NCI-H1694 (cell line): ENCODE data around the gene CPPED1.

Experiments
- DNase-seq: peaks from one replicate; lab custom pipeline; 2025; lab: John Stamatoyannopoulos, UW

Gene CPPED1

DNA sequence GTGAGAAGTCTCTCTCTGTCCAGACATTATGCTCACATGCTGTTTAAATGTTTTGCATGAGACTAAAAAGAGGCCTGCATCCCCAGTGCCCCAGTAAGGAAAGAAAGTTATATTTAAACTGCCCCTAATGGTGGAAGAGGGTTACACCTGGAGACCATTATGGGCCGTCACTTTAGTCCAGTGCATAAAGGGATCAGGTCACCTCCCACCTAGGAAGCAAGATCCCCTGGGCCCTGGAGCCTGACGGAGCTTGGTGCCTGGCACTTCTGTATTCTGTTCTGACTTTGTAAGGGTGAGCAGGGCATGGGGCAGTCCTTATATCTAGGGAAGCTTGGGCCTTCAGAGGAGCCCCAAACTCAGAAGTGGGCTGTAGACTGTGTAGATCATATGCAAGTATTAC lies 67.9 kb downstream of the CPPED1 start:
- DNase-seq, result no peak

DNA sequence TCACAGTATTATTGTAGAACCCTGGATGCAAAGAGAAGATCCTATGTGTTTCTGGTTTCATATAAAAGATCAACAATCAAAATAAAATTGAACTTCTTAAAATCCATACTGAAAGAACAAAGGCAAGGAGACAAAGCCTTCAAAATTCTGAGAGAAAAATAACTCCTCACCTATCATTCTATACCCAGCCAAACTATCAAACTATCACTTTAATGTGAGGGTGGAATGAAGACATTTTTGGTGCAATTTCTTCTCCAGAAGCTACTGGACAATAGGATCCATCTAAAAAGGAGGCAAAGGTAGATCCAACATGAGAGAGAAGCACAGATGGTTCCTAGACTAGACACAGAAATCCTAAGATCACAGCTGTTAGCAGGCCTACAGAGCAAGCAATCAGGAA lies 71.1 kb downstream of the CPPED1 start:
- no peak for DNase-seq

DNA sequence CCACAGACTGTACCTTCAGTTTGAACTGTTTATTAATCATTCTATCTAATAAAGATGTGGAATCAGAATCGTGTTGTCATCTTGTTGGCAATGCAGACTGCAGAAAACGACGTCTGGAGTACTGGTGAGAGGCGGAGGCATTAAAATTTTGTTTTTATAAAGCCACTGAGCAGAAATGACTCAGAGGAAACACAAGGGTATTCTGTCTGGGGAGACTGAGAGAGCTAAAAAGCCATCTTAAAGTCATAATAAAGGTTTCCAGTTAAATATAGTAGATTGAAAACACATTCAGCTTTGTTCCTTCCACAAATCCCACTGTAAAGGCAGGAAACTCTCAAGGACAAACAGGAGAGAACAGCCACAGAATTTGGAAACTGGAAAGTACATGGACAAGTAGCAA lies 74.2 kb downstream of the CPPED1 start:
- DNase-seq, result no peak

DNA sequence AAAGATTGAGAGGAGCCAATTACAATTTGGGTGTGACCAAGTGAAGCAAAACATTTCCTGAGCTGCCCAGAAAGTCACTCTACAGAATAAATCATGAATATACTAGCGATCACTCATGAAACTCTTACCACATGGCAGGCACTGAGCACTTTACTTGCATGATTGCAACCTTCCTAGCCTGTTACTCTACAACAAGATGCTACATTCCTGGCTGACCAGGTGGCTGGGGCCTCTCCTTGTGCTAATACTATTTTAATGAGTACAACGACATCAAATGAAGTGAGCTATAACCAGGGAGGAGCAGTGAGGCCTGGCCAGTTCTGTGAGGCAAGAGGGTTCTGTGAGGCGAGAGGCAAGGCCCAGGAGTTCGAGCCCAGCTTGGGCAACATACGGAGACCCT lies 75.2 kb downstream of the CPPED1 start:
- no peak for DNase-seq

DNA sequence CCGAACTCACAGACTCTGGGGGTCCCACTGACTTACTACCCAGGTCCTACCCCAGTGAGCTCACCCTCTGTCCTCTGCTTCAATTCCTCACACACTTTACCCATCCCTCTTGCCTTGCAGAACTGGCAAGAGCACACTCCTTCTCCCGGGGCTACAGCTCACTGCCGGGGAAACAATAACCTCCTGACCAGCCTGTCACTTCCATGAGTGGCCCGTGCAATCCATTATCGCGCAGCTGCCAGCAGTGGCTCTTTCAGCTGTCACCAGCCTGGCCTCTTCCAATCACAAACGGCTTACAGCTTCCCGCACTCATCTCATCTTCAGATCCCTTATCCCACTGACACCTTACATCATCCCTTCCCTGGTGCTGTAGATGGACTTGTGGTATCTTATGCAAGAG lies 79.5 kb downstream of the CPPED1 start:
- no peak for DNase-seq

DNA sequence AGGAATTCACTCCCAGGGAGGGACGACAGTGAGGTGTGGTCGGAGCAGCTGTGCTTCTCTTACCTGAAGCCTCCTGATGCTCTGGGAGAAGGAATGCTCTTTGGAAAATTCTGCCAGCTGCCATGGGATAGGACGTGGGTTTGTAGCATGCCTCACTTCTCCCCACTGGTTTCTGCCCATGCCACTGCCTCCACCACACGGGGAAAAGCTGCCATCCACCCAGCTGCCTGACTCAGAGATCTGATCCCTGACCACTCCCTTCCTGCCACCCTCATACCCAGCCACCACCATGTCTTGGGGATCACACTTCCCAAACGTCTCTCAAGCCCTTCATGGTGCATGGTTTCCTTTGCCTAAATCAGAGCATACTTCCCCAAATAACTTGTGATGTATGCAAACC lies 80.0 kb downstream of the CPPED1 start:
- no peak for DNase-seq

DNA sequence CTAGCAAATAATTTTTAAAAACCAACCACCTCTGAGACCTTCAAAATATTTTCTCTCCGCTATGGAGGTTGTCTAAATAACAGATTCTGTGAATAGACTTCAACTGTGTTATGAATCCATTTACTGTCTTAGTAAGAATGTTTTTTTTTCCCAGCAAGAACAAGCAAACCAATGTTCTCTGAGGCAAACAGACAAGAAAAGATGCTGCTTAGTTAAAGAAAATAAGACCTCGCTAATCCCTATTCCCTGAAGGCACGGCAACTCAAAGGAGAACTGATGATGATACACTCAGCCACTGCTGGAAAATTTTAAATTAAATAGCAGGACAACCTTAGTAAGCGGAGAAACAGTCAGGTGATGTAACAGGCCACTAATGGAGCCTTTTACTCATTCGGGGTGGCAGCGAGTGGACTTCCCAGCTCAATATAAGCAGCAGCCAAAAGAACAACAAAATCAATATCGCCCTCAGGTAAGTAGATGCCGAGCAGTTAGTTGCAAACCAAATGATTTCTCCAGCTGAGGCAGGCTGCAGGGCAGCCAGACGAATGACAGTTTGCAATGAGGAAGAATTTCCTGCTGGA lies 81.8 kb downstream of the CPPED1 start:
- no peak for DNase-seq

DNA sequence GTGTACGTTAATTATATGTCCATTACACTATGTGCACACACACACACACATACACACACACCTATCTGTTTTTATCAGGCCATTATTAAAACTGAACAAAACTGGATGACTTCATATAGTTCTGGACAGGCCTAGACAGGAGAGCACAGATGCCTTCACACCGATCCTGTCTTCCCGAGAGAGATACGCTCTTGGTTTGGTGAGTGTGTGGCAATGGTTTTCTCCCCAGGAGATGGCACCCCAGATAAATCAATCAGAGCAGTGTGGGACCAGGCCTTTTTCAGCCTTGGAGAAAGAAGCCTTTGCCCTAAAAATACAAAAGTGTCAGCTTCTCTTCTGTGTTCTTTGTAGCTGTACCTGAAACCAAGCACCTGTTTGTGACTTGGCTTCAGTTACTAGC lies 83.7 kb downstream of the CPPED1 start:
- no peak for DNase-seq

DNA sequence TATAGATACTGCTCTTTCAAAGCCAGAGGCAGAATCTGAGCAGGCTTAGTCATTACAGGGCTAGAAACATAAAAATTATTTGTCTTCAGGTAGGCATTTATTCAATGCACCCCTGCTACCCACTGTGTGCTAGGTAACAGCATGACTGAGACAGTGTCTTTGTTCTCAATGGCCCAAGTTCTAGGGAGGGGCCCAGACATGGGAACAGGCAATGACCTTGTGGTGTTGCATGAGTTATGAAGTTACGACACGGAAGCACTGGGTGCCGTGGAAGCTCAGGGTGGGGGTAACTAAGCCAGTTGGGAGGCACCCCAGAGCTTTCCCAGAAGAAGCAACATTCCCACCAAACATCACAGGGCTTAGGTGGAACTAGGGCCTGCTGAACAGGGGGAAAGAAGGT lies 87.0 kb downstream of the CPPED1 start:
- DNase-seq, result no peak

DNA sequence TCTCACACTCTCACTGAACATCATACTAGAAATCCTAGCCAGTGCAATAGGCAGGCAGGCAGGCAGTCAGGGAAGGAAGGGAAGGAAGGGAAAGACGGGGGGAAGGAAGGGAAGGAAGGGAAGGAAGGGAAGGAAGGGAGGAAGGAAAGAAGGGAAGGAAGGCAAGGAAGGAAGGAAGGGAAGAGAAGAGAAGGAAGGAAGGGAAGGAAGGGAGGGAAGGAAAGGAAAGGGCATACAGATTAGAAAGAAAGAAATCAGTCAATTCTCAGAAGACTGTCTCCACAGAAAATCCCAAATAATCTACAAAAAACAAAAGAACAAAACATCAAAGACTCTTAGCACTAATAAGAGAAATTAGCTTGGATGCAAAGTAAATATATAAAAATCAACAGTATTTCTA lies 93.9 kb downstream of the CPPED1 start:
- DNase-seq, result no peak

DNA sequence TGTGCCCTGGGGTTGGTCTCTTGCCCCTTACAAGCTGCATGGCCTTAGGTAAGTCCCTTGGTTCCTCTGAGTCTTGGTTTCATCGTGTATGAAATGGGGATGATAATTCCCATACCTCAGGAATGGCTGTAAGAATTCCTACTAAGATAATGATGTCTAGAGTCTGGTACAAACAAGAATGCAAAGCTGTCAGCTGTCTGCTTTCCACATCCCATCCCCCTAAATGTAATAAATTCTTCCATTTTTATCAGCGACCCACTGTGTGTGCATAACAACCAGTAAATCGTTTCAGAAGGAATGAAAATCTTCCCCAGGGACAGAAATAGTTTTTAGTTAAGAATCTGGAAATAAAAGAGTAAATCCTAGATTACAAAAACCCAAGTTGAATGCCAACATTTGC lies 95.4 kb downstream of the CPPED1 start:
- DNase-seq, result no peak

DNA sequence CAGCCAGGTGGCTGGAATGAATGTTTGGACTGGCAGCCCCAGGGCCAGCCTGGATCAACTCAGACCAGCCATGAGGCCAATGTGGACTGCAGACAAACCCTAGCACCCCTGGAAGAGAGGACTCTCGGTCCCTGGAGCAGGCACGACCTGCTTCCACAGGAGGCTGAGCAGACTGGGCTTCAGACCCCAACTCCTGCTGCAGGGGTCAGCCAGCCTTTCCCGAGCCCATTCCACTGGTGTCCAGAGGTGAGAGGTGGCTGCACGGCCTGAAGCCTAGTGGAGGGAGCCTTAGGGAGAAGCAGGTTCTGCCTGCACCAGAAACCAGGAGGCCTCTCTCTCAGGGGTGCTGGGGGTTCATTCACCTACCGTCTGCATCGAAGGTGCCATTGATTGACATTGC lies 97.1 kb downstream of the CPPED1 start:
- no peak for DNase-seq

DNA sequence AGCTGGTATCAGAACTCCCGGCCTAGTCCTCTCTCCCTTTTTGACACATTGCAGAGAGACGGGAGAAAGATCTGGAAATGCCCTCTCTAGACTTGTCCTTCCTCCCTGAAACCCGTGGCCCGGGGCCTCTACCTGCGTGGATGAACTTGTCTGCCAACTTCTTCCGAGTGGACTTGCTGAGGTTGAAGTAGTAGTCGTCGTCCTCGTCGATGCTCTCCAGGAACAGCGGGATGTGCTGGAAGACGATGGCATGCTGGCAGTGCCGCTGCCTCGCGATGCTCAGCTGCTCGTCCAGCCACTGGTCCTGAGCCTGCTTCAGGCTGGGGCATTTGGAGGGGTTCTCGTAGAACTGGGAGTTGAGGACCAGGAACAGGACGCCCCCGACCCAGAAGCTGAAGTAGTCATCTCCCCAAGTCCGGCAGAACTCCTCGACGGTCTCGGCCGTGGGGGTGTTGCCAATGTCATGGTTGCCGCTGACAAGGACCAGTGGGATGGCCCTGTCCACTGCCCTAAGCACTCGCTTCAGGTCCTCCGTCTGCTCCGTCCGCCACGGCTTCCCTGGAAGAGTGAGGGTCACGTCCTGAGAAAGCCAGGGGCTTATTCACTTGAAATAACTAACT lies 99.1 kb downstream of the CPPED1 start:
- DNase-seq, result no peak

DNA sequence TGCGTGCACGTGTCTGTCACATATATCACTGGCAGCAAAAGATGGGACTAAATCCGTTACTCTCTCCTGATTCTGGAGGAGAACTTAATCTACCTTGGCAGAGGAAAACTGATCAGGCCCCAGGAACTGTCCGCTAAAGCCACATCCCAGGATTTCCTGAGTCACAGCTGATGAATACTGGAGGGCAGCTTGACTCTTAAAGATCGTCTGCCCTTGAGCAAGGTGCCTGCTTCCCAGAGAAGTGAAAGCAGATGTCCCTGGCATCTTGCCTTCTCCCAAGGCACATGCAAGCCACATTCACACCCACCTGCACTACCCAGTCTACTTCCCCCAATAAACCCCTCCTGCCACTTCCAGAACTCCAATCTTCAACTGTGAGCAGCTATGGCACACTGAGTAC lies 99.8 kb downstream of the CPPED1 start:
- DNase-seq, result no peak

DNA sequence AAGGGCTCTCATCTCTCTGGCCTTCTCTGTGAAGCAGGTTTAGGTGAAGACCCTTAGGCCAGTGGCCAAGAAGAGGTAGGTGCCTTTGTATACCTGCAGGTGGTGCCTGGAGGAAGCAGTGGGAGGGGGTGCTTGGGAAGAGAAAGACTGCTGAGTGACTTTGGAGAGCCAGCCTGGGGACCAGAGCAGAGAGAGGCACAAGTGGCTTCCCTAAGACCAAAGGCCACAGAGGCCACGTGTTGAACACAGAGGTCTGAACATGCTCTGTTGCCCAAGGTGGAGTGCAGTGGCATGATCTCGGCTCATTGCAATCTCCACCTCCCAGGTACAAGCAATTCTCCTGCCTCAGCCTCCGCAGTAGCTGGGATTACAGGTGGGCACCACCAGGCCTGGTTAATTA lies 103.5 kb downstream of the CPPED1 start:
- no peak for DNase-seq

DNA sequence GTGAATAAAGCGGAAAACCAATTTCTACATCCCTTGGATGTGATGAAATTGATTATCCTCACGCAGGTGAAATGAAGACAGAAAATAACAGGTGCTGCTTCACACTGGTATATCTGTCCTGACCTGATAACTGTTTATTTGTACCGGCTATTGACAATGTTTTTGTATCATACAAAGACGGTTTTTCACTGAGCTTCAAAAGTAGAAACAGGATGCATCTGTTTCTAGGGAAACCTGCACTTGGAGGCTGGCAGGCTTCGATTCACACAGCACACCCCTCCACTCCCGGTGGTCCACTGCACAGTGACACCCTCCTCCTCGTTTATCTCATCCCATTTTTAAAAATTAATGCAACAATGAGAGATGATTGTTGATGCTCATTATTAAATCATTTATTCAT lies 104.5 kb downstream of the CPPED1 start:
- no peak for DNase-seq

DNA sequence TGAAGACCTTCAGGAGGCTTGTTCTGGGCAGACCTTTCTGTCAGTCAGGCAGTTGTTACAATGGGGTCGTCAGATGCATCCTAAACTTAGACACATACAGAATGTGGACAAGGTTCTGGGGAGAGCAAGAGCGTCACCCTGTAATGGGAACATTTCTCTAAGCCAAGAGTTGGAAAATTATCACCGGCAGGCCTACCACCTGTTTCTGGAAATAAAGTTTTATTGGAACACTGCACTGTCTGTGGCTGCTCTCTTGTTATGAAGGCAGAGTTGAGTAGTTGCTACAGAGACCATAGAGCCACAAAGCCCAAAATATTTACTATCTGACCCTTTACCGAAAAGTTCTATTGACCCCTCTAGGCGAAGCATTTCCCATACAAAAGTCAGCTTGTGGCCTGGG lies 106.2 kb downstream of the CPPED1 start:
- no peak for DNase-seq

DNA sequence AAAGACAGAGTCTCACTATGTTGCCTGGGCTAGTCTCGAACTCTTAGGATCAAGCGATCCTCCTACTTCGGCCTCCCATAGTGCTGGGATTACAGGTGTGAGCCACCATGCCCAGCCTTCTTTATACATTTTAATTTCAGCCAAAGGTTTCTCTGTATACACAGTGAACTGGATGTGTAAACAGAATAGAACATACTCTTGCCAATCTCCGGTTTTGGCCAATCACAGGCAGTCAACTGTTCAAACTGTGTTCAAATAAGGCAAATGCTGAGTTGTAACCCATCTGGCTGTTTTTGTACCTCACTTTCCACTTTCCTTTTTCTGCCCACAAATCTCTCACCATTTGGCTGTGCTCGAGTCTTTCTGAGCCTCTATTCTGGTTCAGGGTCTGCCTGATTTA lies 108.2 kb downstream of the CPPED1 start:
- DNase-seq, result no peak

DNA sequence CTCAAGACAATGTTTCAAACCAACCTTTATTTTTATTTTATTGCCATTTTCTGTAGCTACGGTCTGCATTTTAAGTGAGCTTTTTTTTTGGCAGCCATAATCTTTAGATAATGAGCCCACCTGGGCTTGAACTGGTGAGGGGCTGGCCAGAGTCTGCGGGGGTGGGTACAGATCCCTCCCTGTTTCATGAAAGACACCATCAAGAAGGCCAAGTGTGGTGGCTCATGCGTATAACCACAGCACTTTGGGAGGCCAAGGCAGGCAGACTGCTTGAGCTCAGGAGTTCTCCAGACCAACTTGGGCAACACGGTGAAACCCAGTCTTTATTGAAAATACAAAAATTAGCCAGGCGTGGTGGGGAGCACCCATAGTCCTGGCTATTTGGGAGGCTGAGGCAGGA lies 113.7 kb downstream of the CPPED1 start:
- DNase-seq, result no peak

DNA sequence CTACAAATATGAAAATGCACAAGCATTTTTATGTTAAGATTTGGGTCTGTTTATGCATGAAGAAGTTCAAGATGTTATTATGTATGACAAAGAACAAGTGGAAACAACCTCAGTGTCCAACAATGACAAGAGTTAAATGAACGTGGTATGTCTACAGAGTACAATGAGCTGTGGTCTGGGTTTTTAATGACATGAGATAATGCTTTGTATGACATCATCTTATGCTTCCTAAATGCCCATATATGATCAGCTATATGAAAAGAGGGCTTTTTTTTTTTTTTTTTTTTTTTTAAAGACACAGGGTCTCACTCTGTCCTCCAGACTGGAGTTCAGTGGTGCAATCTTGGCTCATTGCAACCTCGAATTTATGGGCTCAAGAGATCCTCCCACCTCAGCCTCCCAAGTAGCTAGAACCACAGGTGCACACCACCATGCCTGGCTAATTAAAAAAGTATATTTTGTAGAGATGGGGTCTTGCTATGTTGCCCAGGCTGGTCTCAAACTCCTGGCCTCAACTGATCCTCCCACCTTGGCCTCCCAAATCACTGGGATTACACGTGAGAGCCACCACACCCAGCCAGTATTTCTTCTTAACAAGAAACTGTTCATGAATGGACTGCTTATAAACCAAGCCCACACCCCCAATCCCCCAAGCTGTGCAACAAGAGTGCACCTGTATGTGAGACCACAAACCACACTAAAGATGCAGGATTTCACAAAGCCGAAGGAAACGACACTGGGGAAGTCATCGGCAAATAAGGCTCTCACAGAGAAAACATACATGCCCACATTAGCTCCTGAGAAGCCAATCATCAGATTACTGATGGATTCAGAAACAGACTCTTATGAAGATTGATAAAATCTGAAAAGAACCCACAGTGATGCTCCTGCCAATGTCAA lies 114.5 kb downstream of the CPPED1 start:
- no peak for DNase-seq

DNA sequence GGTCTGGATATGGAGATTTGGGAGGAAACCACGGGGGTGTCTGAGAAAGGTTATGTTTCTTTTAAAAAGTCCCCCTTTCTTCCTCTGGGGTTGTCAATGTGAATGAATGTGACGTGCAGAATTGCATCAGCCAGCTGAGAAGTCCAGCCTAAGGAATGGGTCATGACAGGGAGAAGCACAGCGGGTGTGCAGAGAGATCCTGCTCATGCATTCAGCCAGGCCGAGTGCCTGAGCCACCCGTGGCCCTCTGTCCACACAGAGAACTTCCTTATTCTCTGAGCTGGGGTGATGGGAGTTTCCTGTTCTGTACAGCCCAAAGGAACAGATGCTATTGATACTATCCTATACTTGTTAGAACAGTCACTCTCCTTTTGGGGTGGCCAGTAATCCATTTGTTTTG lies 117.9 kb downstream of the CPPED1 start:
- no peak for DNase-seq

DNA sequence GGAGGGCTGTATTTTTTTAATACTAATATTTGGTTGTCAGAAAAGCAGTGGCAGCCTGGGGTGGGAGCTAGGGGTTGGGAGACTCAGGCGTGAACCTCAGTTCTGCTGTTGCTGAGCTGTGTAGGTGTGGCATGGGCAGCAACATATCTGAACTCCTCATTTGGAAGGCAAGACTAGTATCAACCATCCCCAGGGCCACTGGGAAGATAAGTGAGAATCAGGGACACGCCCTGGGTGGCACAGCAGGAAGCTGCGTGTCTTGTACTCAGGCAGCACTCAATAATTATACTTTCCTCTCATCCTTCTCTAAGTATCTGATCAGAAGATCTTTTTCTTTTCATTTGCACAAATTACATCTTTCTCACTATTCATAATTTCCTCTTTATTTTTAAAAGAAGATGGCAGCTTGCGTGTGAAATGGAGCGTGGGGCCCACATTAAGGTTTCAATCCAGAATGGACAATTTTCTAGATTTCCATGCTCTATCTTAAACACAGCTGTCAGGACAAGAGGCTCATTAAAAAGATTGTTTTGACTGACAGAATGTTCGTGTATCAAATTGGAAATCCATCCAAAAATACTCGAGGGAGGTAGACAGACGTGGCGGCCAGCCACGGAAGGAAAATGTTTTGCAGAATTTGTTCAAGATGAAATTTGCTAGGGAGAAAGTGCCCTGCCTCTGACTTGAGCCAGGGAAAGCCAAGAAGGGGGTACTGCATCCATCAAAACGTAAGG lies 121.1 kb downstream of the CPPED1 start:
- DNase-seq, result no peak

DNA sequence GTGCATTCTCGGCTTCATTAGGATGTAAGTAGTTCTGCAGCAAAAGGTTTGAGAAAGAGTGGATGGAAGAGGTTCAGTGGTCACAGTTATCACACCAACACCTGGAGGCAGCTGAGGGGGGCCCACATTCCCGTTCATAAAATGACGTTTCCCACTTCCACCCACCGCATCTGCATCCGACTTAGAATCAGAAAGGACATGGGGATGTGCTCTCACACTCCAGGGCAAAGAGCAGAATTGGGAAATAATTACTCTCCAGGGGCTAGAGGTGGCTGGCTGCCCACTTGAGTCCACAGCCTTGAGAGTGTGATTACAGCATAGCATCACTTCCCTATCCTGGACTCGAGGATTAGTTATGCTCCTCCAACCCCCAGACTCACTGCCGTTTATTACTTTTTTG lies 122.0 kb downstream of the CPPED1 start:
- DNase-seq, result no peak
